NB4 (cell line): ENCODE data around the gene ULK1.

ENCODE experiments used
- MAX ChIP-seq: IDR thresholded peaks from 2 replicates; pipeline ENCODE4 v1.6.1; 2011; ENCODE audit warnings: low read depth, low read length
- MYC ChIP-seq: IDR thresholded peaks from 2 replicates; pipeline ENCODE4 v1.6.1; 2011; ENCODE audit warnings: low read depth, low read length
- POLR2A ChIP-seq: IDR thresholded peaks from 2 replicates; pipeline ENCODE4 v1.6.1; 2011; ENCODE audit warnings: mild to moderate bottlenecking; ENCODE audit not compliant: insufficient read length; ENCODE audit errors: extremely low read depth
- TF ChIP-seq, protein P1 (sequence below): IDR thresholded peaks from one replicate; pipeline ENCODE4 v1.5.1; 2012; ENCODE audit warnings: low read depth, low read length

- TF ChIP-seq, protein P1, sequence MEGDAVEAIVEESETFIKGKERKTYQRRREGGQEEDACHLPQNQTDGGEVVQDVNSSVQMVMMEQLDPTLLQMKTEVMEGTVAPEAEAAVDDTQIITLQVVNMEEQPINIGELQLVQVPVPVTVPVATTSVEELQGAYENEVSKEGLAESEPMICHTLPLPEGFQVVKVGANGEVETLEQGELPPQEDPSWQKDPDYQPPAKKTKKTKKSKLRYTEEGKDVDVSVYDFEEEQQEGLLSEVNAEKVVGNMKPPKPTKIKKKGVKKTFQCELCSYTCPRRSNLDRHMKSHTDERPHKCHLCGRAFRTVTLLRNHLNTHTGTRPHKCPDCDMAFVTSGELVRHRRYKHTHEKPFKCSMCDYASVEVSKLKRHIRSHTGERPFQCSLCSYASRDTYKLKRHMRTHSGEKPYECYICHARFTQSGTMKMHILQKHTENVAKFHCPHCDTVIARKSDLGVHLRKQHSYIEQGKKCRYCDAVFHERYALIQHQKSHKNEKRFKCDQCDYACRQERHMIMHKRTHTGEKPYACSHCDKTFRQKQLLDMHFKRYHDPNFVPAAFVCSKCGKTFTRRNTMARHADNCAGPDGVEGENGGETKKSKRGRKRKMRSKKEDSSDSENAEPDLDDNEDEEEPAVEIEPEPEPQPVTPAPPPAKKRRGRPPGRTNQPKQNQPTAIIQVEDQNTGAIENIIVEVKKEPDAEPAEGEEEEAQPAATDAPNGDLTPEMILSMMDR, result no peak
- TF ChIP-seq MAX (no peak), POLR2A (no peak), MYC (no peak)
Observed at GRCh38 chr12:131911028-131911650, 16.7 kb downstream of the ULK1 start.
